ENCODE data around the gene PRTN3. TPM values are rescaled to one million over a fixed set of nuclear protein-coding genes. Genes with fewer than 3 reads are reported as not detected.

PRTN3 gene
- total RNA-seq, 1 donor from 2014 or later, result not detected

GRCh38 chr19:872266-872951 is 31.6 kb downstream of the PRTN3 start:
- peak overlapping the region; percentile 37 for H3K4me3 ChIP-seq
- no peaks in the 10 kb centered on the region for H3K9me3 ChIP-seq
- intact Hi-C loops (cut with DNase I), result no loop called here
- peaks cover 45% of the 10 kb centered on the region for H3K36me3 ChIP-seq
- H3K27me3 ChIP-seq (ENCODE audit: low read depth), result no peaks in the 10 kb centered on the region
- H3K27ac ChIP-seq, result peak overlapping the region; percentile 88
- TF ChIP-seq, protein P1, sequence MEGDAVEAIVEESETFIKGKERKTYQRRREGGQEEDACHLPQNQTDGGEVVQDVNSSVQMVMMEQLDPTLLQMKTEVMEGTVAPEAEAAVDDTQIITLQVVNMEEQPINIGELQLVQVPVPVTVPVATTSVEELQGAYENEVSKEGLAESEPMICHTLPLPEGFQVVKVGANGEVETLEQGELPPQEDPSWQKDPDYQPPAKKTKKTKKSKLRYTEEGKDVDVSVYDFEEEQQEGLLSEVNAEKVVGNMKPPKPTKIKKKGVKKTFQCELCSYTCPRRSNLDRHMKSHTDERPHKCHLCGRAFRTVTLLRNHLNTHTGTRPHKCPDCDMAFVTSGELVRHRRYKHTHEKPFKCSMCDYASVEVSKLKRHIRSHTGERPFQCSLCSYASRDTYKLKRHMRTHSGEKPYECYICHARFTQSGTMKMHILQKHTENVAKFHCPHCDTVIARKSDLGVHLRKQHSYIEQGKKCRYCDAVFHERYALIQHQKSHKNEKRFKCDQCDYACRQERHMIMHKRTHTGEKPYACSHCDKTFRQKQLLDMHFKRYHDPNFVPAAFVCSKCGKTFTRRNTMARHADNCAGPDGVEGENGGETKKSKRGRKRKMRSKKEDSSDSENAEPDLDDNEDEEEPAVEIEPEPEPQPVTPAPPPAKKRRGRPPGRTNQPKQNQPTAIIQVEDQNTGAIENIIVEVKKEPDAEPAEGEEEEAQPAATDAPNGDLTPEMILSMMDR (IDR thresholded peaks at IDR 0.05), result no peak
- ATAC-seq (peak; percentile 78 to 81), DNase-seq (peak; percentile 88)
- H3K4me1 ChIP-seq, result peaks cover 25% of the 10 kb centered on the region

DNA sequence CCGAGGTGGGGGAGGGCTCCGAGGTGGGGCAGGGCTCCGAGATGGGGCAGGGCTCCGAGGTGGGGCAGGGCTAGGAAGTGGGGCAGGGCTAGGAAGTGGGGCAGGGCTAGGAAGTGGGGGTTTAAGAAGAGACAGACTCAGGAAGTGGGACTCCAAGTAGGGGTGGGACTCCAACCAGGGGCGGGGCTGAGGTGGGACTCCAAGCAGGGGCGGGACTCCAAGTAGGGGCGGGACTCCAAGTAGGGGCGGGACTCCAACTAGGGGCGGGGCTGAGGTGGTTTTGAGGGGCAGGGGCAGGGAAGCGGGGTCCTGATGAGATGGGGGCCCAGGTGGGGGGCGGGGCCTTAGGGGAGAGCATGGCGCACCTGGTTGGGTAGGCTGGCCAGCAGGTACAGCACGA is 32.3 kb downstream of the PRTN3 start:
- no peak overlapping the region for H3K4me3 ChIP-seq
- H3K4me1 ChIP-seq, result peaks cover 25% of the 10 kb centered on the region
- peaks cover 39% of the 10 kb centered on the region for H3K36me3 ChIP-seq
- no peak overlapping the region for H3K27ac ChIP-seq
- ATAC-seq (peak; percentile 52 to 71), DNase-seq (peak; percentile 77)
- intact Hi-C loops (cut with DNase I), result no loop called here
- H3K9me3 ChIP-seq, result no peaks in the 10 kb centered on the region
- TF ChIP-seq, protein P1 (IDR thresholded peaks at IDR 0.05), result no peak
- no peaks in the 10 kb centered on the region for H3K27me3 ChIP-seq (ENCODE audit: low read depth)

DNA sequence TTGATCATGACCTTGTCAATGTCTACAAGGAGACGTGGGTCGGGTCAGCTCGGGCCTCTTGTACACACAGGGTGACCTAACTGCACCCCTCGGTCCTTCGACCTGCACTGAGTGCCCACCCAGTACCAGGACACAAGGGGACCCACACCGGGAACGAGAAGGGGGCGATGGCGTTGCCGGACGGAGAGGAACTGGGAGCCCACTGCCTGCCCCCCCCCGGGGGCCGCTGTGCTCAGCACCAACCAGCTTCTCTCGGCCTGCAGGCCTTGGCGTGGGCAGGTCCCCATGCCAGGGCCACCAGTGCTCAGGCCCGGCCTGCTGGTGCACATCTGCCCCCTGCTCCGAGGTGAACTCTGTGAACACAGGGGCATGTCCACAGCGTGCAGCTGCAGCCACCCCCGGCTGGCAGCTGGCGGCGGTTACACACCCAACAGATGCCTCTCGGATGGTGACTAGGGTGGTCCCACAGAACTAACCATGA is 32.8 kb downstream of the PRTN3 start:
- TF ChIP-seq, protein P1 (IDR thresholded peaks at IDR 0.05), result no peak
- no peaks in the 10 kb centered on the region for H3K9me3 ChIP-seq
- no peaks in the 10 kb centered on the region for H3K27me3 ChIP-seq (ENCODE audit: low read depth)
- no peak for ATAC-seq
- H3K4me3 ChIP-seq, result no peak overlapping the region
- peaks cover 25% of the 10 kb centered on the region for H3K4me1 ChIP-seq
- peaks cover 34% of the 10 kb centered on the region for H3K36me3 ChIP-seq
- H3K27ac ChIP-seq, result no peak overlapping the region
- DNase-seq, result no peak
- intact Hi-C loops (cut with DNase I), result no loop called here

GRCh38 chr19:875265-875879 is 34.6 kb downstream of the PRTN3 start:
- H3K9me3 ChIP-seq, result no peaks in the 10 kb centered on the region
- DNase-seq, result no peak
- H3K27ac ChIP-seq, result no peak overlapping the region
- no peak overlapping the region for H3K4me3 ChIP-seq
- no peaks in the 10 kb centered on the region for H3K27me3 ChIP-seq (ENCODE audit: low read depth)
- H3K4me1 ChIP-seq, result peaks cover 9% of the 10 kb centered on the region
- no peak for ATAC-seq
- H3K36me3 ChIP-seq, result peaks cover 37% of the 10 kb centered on the region
- intact Hi-C loops (cut with DNase I), result no loop called here
- TF ChIP-seq, protein P1 (IDR thresholded peaks at IDR 0.05), result no peak

DNA sequence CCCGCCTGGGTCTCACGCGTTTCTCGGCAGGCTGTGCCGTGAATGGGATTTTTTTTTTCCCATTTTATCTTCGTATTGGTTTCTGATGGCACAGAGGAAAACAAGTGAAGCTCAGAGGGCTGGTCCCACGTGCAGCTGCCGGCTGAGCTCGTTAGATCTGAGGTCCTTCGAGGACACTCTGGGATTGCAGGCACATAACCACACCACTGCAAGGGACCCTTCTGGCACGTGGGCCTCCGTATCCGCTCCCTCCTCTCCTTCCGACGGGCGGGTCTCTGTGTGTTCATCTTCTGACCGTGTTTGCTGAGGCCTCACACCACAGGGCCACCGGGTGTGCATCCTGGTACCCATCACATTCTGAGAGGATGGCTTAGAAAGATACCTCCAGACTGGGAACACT is 35.3 kb downstream of the PRTN3 start:
- intact Hi-C loops (cut with DNase I), result no loop called here
- TF ChIP-seq, protein P1 (IDR thresholded peaks at IDR 0.05), result no peak
- ATAC-seq, result no peak
- Histone ChIP-seq H3K27me3 (ENCODE audit: low read depth) (no peaks in the 10 kb centered on the region), H3K27ac (no peak overlapping the region), H3K4me3 (no peak overlapping the region), H3K36me3 (peaks cover 42% of the 10 kb centered on the region), H3K9me3 (no peaks in the 10 kb centered on the region), H3K4me1 (peaks cover 9% of the 10 kb centered on the region)
- DNase-seq, result no peak

All from lower lobe of right lung (tissue), 2 donors.